ENCODE measurements around the gene UPB1. TPM values are rescaled to one million over a fixed set of nuclear protein-coding genes. Genes with fewer than 3 reads are reported as not detected.

Gene UPB1
- 0.09 and 0.30 TPM in 2 replicates for total RNA-seq

GRCh38 chr22:24494528-24495364 is at the start of gene UPB1:
UPB1 (plus strand) TSS chr22:24495332; CDS start chr22:24495404, 72 bp downstream.

GRCh38 chr22:24554313-24555164 is 59.4 kb downstream of the UPB1 start, which contains the start of gene GUCD1:
GUCD1 (minus strand) TSS chr22:24555138; CDS start chr22:24554991, 147 bp downstream.

GRCh38 chr22:24555165-24556039 is 60.3 kb downstream of the UPB1 start, which contains the start of gene SNRPD3:
SNRPD3 (plus strand) TSS chr22:24555999; CDS start chr22:24557675, 1,676 bp downstream.

Other genes starting within 250 kb of the UPB1 start
- gene SPECC1L, start 224.5 kb upstream of the UPB1 start, total RNA-seq = 33.9 and 46.5 TPM in 2 replicates
- gene ADORA2A, start 67.7 kb upstream of the UPB1 start, total RNA-seq = 1.8 and 2.0 TPM in 2 replicates
- 121 and 138 TPM in 2 replicates for gene GUCD1, start 59.8 kb downstream of the UPB1 start, total RNA-seq
- 137 and 160 TPM in 2 replicates for gene SNRPD3, start 60.7 kb downstream of the UPB1 start, total RNA-seq
- 5.6 and 7.1 TPM in 2 replicates for gene LRRC75B, start 97.7 kb downstream of the UPB1 start, total RNA-seq
- gene GGT1, start 107.9 kb downstream of the UPB1 start, total RNA-seq = 5.4 and 6.5 TPM in 2 replicates